Stimulated activated CD4-positive, alpha-beta T cell treated with anti-CD3 and anti-CD28 coated beads, Interleukin-4, amount 100 ng/mL, for 24 hours (primary cell): ENCODE measurements around the gene CHD5.

ENCODE experiments used
- DNase-seq: peaks from one replicate; pipeline ENCODE4 v3.0.0-alpha.2; 2020

CHD5 gene

GRCh38 chr1:6129313-6129712 is 50.8 kb downstream of the CHD5 start:
- no peak for DNase-seq

GRCh38 chr1:6128276-6129081 is 51.6 kb downstream of the CHD5 start:
- no peak for DNase-seq

GRCh38 chr1:6127587-6128163 is 52.4 kb downstream of the CHD5 start:
- DNase-seq: peak; percentile 72

- no peak for DNase-seq
These were observed 53.5 kb downstream of the CHD5 start for GRCh38 chr1:6126521-6127067.

GRCh38 chr1:6126028-6126427 is 54.1 kb downstream of the CHD5 start:
- DNase-seq: no peak

GRCh38 chr1:6125366-6125765 is 54.8 kb downstream of the CHD5 start:
- DNase-seq: no peak

GRCh38 chr1:6124746-6125365 is 55.3 kb downstream of the CHD5 start:
- DNase-seq: no peak

- DNase-seq: no peak
These were observed 55.8 kb downstream of the CHD5 start for GRCh38 chr1:6124341-6124740.

GRCh38 chr1:6123816-6124215 is 56.3 kb downstream of the CHD5 start:
- no peak for DNase-seq

- no peak for DNase-seq
These were observed 57.0 kb downstream of the CHD5 start for GRCh38 chr1:6123083-6123482.

- no peak for DNase-seq
These were observed 58.3 kb downstream of the CHD5 start for GRCh38 chr1:6121651-6122370.

GRCh38 chr1:6121021-6121421 is 59.1 kb downstream of the CHD5 start:
- DNase-seq: no peak

GRCh38 chr1:6118415-6118814 is 61.7 kb downstream of the CHD5 start:
- no peak for DNase-seq

- no peak for DNase-seq
These were observed 62.5 kb downstream of the CHD5 start for GRCh38 chr1:6117624-6118023.

GRCh38 chr1:6117064-6117463 is 63.1 kb downstream of the CHD5 start:
- DNase-seq: no peak

- DNase-seq: no peak
These were observed 64.0 kb downstream of the CHD5 start for GRCh38 chr1:6116137-6116536.

- DNase-seq: no peak
These were observed 66.4 kb downstream of the CHD5 start for GRCh38 chr1:6113745-6114144.

- no peak for DNase-seq
These were observed 67.0 kb downstream of the CHD5 start for GRCh38 chr1:6113116-6113515.

GRCh38 chr1:6112690-6113005 is 67.5 kb downstream of the CHD5 start:
- no peak for DNase-seq

GRCh38 chr1:6111991-6112689 is 68.0 kb downstream of the CHD5 start:
- DNase-seq: no peak

- no peak for DNase-seq
These were observed 68.5 kb downstream of the CHD5 start for GRCh38 chr1:6111571-6111970.

GRCh38 chr1:6110326-6110725 is 69.8 kb downstream of the CHD5 start:
- DNase-seq: no peak

- DNase-seq: no peak
These were observed 70.4 kb downstream of the CHD5 start for GRCh38 chr1:6109688-6110087.
